Common myeloid progenitor, CD34-positive (primary cell): ENCODE data around the gene TRIP11. TPM values are rescaled to one million over a fixed set of nuclear protein-coding genes. Genes with fewer than 3 reads are reported as not detected.
"Not testable (repeated sequence)": the region's sequence is repeated elsewhere in the genome, so short reads cannot be mapped to it uniquely, and the experiment has no call there.

Experiments used
- CTCF ChIA-PET: fragments of 350-600 bp; sonication (Branson Sonifier 250); formaldehyde crosslinking; loops from one replicate; lab custom pipeline; 2021; ENCODE audit warnings: antibody characterized with exemption; lab: Charles Lee
- POLR2A ChIA-PET: fragments of 350-600 bp; sonication (Branson Sonifier 250); formaldehyde crosslinking; loops from one replicate; lab custom pipeline; 2021; ENCODE audit warnings: antibody characterized with exemption; lab: Charles Lee
- DNase-seq, 3 donors: peaks; one replicate each; pipeline versions ENCODE4 v3.0.0 to v3.0.0-alpha.2; 2013
- H3K27ac ChIP-seq, 2 experiments: 1 replicate in 1 of 2; 2 replicates in 1 of 2; pipeline ENCODE4 v1.7.0; 2013; ENCODE audit warnings: inconsistent platforms in 2 of 2, low read length in 2 of 2, mild to moderate bottlenecking in 2 of 2, low read depth in 1 of 2, moderate library complexity in 1 of 2; ENCODE audit not compliant: severe bottlenecking in 2 of 2, insufficient read depth in 1 of 2, poor library complexity in 1 of 2
- H3K27me3 ChIP-seq, 5 experiments: replicated peaks in 2 of 5; 1 replicate in 3 of 5; 2 replicates in 2 of 5; pipeline versions ENCODE4 v1.6.1 to v1.7.0; 2013; ENCODE audit warnings: low read length in 4 of 5, mild to moderate bottlenecking in 2 of 5, moderate library complexity in 2 of 5, inconsistent platforms in 1 of 5; ENCODE audit not compliant: insufficient read depth in 5 of 5, control insufficient read depth in 4 of 5
- H3K36me3 ChIP-seq, 4 experiments: 1 replicate in 2 of 4; 2 replicates in 2 of 4; pipeline versions ENCODE4 v1.6.1 to v1.7.0; 2013; ENCODE audit warnings: low read length in 3 of 4, control low read depth in 1 of 4, mild to moderate bottlenecking in 1 of 4; ENCODE audit not compliant: control insufficient read depth in 4 of 4, insufficient read depth in 4 of 4
- H3K4me1 ChIP-seq, 4 experiments: 1 replicate in 3 of 4; 2 replicates in 1 of 4; pipeline versions ENCODE4 v1.6.1 to v1.7.1; 2013; ENCODE audit warnings: low read length in 3 of 4, mild to moderate bottlenecking in 3 of 4, control low read depth in 1 of 4, inconsistent platforms in 1 of 4, moderate library complexity in 1 of 4; ENCODE audit not compliant: control insufficient read depth in 4 of 4, insufficient read depth in 4 of 4; ENCODE audit errors: control extremely low read depth in 1 of 4
- H3K4me3 ChIP-seq, 7 experiments: 1 replicate in 4 of 7; 2 replicates in 3 of 7; pipeline versions ENCODE4 v1.5.1 to v1.7.0; 2013; ENCODE audit warnings: mild to moderate bottlenecking in 7 of 7, low read length in 6 of 7, moderate library complexity in 6 of 7, inconsistent platforms in 2 of 7, low read depth in 2 of 7, control low read depth in 1 of 7; ENCODE audit not compliant: insufficient read depth in 4 of 7, control insufficient read depth in 1 of 7; ENCODE audit errors: extremely low read depth in 1 of 7
- H3K9me3 ChIP-seq, 5 experiments: 1 replicate in 4 of 5; 2 replicates in 1 of 5; pipeline versions ENCODE4 v1.6.1 to v1.7.1; 2013; ENCODE audit warnings: low read length in 4 of 5, mild to moderate bottlenecking in 2 of 5, inconsistent platforms in 1 of 5, low read depth in 1 of 5, moderate library complexity in 1 of 5; ENCODE audit not compliant: control insufficient read depth in 4 of 5, insufficient read depth in 2 of 5; ENCODE audit errors: control extremely low read depth in 1 of 5
- WGBS: methylation state at CpG from one replicate; pipeline ENCODE4 v1.1.5; 2013; ENCODE audit not compliant: insufficient coverage; 5-methylcytosine and 5-hydroxymethylcytosine counted together
- polyA plus RNA-seq: library from polyadenylated mRNA; unstranded; fragments of 120-200 nt; gene quantifications from one replicate; pipeline ENCODE4 v1.2.1, GENCODE V29; 2013

Gene TRIP11
- polyA plus RNA-seq, result 31.0 TPM

GRCh38 chr14:92039719-92040430 is at the start of gene TRIP11:
Gene TRIP11, minus strand, starts transcription at chr14:92040059. Its CDS starts 374 bp downstream, at chr14:92039685.
- CTCF ChIA-PET, result interaction anchor here (0.6 kb wide), 1 partner anchor 64 kb away, joined by 3 read pairs; no protein-coding TSS in a partner anchor
- WGBS, result 0% methylated on average over 57 of the region's 57 CpGs
- Histone ChIP-seq H3K4me1 (peaks cover 14 to 31% (median 22%) of the 10 kb centered on the region in 4 experiments), H3K27ac (peak within 1 kb of the TSS; percentile 97 to 99), H3K9me3 (no peaks in the 10 kb centered on the region), H3K4me3 (peak within 1 kb of the TSS; percentile 86 to 97 (median 94)), H3K36me3 (peaks cover 2 to 7% (median 6%) of the 10 kb centered on the region in 4 experiments), H3K27me3 (no peaks in the 10 kb centered on the region)
- DNase-seq, result peak; percentile 94 to 96 (median 95)
- POLR2A ChIA-PET, result interaction anchor here (0.6 to 1.9 kb wide), 3 partner anchors 67 to 530 kb away, joined by 3 to 8 read pairs (median 4); partner anchors contain the start of genes ATXN3 and PPP4R3A

GRCh38 chr14:92088494-92088893 is 48.6 kb upstream of the TRIP11 start:
- Histone ChIP-seq H3K27ac (no peak overlapping the region), H3K4me1 (no peaks in the 10 kb centered on the region), H3K9me3 (no peaks in the 10 kb centered on the region), H3K4me3 (no peak overlapping the region), H3K27me3 (no peaks in the 10 kb centered on the region), H3K36me3 (peaks cover 20 to 74% (median 28%) of the 10 kb centered on the region in 4 experiments)
- no peak for DNase-seq
- ChIA-PET CTCF (interaction anchor here (1.3 kb wide), 1 partner anchor 17 kb away, joined by 3 read pairs; the partner anchor contains the start of gene ATXN3), POLR2A (interaction anchor here (0.6 kb wide), 2 partner anchors 33 to 150 kb away, joined by 5 read pairs; no protein-coding TSS in a partner anchor)
- WGBS, result 100% methylated on average over 3 of the region's 5 CpGs

DNA sequence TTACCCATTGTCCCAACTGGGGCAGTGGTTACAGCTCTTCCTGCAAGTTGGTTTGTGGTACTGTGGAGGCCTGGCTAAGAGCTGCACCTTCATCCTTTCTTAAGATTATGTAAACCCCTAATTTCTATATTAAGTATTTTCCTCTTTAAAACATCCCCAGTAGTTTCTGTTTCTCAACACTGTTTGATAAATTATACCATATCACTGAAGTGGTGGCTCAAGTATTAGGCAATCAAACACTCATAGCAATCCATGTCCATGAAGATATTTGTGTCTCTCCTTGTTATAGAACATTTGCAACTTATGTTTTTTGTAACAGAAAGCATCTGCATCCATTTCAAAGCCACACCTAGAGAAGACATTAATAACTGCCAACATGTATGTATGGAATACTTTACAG is 34.7 kb upstream of the TRIP11 start:
- peaks cover 0 to 2% (median 0%) of the 10 kb centered on the region in 5 experiments for H3K9me3 ChIP-seq
- CTCF ChIA-PET, result no interaction called here
- no peaks in the 10 kb centered on the region for H3K4me1 ChIP-seq
- no peak overlapping the region for H3K27ac ChIP-seq
- no peaks in the 10 kb centered on the region for H3K27me3 ChIP-seq
- no peak for DNase-seq
- H3K36me3 ChIP-seq, result peaks cover 15 to 61% (median 25%) of the 10 kb centered on the region in 4 experiments
- POLR2A ChIA-PET, result no interaction called here
- H3K4me3 ChIP-seq, result no peak overlapping the region

GRCh38 chr14:92058006-92058917 is 18.4 kb upstream of the TRIP11 start:
- no peak for DNase-seq
- peaks cover 2 to 11% (median 6%) of the 10 kb centered on the region in 4 experiments for H3K36me3 ChIP-seq
- no peaks in the 10 kb centered on the region for H3K27me3 ChIP-seq
- WGBS, result 93% methylated on average over 7 of the region's 9 CpGs
- H3K4me1 ChIP-seq, result no peaks in the 10 kb centered on the region
- ChIA-PET CTCF (no interaction called here), POLR2A (no interaction called here)
- H3K4me3 ChIP-seq, result no peak overlapping the region
- no peaks in the 10 kb centered on the region for H3K9me3 ChIP-seq
- no peak overlapping the region for H3K27ac ChIP-seq

- ChIA-PET CTCF (interaction anchor here (1.3 kb wide), 1 partner anchor 12 kb away, joined by 4 read pairs; no protein-coding TSS in a partner anchor), POLR2A (no interaction called here)
- no peak overlapping the region for H3K27ac ChIP-seq
- H3K27me3 ChIP-seq, result no peaks in the 10 kb centered on the region
- H3K9me3 ChIP-seq, result peaks cover 2 to 26% (median 7%) of the 10 kb centered on the region in 5 experiments
- peaks cover 0 to 22% (median 8%) of the 10 kb centered on the region in 4 experiments for H3K36me3 ChIP-seq
- H3K4me1 ChIP-seq, result no peaks in the 10 kb centered on the region
- DNase-seq, result peak in 1 of 3 donors; percentile 9
- no peak overlapping the region for H3K4me3 ChIP-seq
- 72% methylated on average over 3 of the region's 3 CpGs for WGBS
Observed at GRCh38 chr14:92049781-92050180, 9.9 kb upstream of the TRIP11 start.

- WGBS, result 96% methylated on average over 12 of the region's 12 CpGs
- H3K4me3 ChIP-seq, H3K27me3 ChIP-seq, H3K4me1 ChIP-seq, POLR2A ChIA-PET, DNase-seq, H3K27ac ChIP-seq: not testable (repeated sequence)
- H3K36me3 ChIP-seq, result peaks cover 0 to 26% (median 9%) of the 10 kb centered on the region in 4 experiments
- CTCF ChIA-PET, result interaction anchor here (1.3 kb wide), 1 partner anchor 13 kb away, joined by 4 read pairs; no protein-coding TSS in a partner anchor
- H3K9me3 ChIP-seq, result peaks cover 2 to 26% (median 7%) of the 10 kb centered on the region in 5 experiments
Observed at GRCh38 chr14:92049221-92049620, 9.4 kb upstream of the TRIP11 start.
